Measurements from ENCODE around the gene DCAF5. TPM values are rescaled to one million over a fixed set of nuclear protein-coding genes. Genes with fewer than 3 reads are reported as not detected.

Gene DCAF5
- total and polyA plus RNA-seq, 2 of the 13 experiments (the other 11 are each of a cell fraction or from before 2014, with no cell fraction given) = 13.4 to 31.6 TPM

DNA sequence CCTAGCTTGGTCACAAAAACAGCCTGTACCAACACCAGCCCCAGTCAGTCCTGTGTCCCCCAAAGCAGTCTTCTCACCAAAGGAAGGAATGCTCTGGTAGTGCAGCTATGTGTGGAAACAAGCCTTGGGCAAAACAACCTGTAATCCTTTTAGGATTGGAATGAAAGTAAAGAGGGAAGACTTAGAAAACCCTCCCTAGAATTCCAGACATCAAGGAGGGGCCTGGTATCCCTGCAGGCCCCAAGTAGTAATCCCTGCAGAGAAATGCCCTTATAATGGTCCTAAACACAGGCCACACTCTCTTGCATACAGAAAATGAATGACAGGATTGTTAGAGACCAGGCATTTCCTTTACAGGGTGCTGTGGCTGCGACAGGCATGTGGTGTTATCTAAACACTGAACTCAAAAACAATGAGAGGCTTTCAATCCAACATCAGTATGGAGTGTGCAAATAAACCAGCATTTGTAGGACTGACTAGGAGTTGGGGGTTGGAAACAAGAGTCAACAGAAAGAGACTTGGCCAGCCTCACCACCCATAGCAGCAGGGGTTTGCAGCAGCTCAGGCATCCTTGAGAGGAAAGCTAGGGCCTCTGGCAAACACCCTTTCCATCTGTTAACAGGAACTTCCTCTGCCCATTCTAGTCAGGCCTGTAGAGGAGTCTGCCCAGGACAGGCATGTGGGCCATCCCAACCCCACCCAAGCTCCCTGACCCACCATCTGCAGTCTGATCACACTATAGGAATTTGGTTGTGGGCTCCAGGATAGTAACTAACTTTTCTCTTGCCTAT is 59.1 kb downstream of the DCAF5 start (continued):
- TF ChIP-seq, protein P1, sequence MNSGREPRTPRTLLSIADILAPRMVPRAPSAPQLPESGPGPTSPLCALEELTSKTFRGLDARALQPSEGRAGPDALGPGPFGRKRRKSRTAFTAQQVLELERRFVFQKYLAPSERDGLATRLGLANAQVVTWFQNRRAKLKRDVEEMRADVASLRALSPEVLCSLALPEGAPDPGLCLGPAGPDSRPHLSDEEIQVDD (CRISPR knock-in tag; IDR thresholded peaks at IDR 0.05; ENCODE audit: borderline replicate concordance) = no peak
- TF ChIP-seq, protein P2, sequence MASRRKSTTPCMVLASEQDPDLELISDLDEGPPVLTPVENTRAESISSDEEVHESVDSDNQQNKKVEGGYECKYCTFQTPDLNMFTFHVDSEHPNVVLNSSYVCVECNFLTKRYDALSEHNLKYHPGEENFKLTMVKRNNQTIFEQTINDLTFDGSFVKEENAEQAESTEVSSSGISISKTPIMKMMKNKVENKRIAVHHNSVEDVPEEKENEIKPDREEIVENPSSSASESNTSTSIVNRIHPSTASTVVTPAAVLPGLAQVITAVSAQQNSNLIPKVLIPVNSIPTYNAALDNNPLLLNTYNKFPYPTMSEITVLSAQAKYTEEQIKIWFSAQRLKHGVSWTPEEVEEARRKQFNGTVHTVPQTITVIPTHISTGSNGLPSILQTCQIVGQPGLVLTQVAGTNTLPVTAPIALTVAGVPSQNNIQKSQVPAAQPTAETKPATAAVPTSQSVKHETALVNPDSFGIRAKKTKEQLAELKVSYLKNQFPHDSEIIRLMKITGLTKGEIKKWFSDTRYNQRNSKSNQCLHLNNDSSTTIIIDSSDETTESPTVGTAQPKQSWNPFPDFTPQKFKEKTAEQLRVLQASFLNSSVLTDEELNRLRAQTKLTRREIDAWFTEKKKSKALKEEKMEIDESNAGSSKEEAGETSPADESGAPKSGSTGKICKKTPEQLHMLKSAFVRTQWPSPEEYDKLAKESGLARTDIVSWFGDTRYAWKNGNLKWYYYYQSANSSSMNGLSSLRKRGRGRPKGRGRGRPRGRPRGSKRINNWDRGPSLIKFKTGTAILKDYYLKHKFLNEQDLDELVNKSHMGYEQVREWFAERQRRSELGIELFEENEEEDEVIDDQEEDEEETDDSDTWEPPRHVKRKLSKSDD (CRISPR knock-in tag; IDR thresholded peaks at IDR 0.05; ENCODE audit: low read depth) = no peak
- TF ChIP-seq, protein P3, sequence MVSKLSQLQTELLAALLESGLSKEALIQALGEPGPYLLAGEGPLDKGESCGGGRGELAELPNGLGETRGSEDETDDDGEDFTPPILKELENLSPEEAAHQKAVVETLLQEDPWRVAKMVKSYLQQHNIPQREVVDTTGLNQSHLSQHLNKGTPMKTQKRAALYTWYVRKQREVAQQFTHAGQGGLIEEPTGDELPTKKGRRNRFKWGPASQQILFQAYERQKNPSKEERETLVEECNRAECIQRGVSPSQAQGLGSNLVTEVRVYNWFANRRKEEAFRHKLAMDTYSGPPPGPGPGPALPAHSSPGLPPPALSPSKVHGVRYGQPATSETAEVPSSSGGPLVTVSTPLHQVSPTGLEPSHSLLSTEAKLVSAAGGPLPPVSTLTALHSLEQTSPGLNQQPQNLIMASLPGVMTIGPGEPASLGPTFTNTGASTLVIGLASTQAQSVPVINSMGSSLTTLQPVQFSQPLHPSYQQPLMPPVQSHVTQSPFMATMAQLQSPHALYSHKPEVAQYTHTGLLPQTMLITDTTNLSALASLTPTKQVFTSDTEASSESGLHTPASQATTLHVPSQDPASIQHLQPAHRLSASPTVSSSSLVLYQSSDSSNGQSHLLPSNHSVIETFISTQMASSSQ (IDR thresholded peaks at IDR 0.05; ENCODE audit: low read depth) = 0 out of 2 replicates have a peak, but pooled peaks have one; percentile 33
- TF ChIP-seq, protein P3 (CRISPR knock-in tag; IDR thresholded peaks at IDR 0.05; ENCODE audit: borderline replicate concordance) = no peak
- TF ChIP-seq NRL (CRISPR knock-in tag; IDR thresholded peaks at IDR 0.05; ENCODE audit: borderline replicate concordance) = no peak
- peak; percentile 41; the same call in 1 of the 2 replicates for TF ChIP-seq ZNF629 (CRISPR knock-in tag; conservative IDR thresholded peaks at IDR 0.05)
- TF ChIP-seq, protein P4, sequence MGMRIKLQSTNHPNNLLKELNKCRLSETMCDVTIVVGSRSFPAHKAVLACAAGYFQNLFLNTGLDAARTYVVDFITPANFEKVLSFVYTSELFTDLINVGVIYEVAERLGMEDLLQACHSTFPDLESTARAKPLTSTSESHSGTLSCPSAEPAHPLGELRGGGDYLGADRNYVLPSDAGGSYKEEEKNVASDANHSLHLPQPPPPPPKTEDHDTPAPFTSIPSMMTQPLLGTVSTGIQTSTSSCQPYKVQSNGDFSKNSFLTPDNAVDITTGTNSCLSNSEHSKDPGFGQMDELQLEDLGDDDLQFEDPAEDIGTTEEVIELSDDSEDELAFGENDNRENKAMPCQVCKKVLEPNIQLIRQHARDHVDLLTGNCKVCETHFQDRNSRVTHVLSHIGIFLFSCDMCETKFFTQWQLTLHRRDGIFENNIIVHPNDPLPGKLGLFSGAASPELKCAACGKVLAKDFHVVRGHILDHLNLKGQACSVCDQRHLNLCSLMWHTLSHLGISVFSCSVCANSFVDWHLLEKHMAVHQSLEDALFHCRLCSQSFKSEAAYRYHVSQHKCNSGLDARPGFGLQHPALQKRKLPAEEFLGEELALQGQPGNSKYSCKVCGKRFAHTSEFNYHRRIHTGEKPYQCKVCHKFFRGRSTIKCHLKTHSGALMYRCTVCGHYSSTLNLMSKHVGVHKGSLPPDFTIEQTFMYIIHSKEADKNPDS (CRISPR knock-in tag; IDR thresholded peaks at IDR 0.05) = no peak
- no peak for TF ChIP-seq ZBTB7A (CRISPR knock-in tag; IDR thresholded peaks at IDR 0.05)
- no peak for TF ChIP-seq NPAS2 (CRISPR knock-in tag; IDR thresholded peaks at IDR 0.05; ENCODE audit: borderline replicate concordance)
- TF ChIP-seq JUNB (CRISPR knock-in tag; IDR thresholded peaks at IDR 0.05; ENCODE audit: borderline replicate concordance) = no peak
- no peak for TF ChIP-seq ZNF841 (CRISPR knock-in tag; IDR thresholded peaks at IDR 0.05; ENCODE audit: borderline replicate concordance)
- TF ChIP-seq, protein P5, sequence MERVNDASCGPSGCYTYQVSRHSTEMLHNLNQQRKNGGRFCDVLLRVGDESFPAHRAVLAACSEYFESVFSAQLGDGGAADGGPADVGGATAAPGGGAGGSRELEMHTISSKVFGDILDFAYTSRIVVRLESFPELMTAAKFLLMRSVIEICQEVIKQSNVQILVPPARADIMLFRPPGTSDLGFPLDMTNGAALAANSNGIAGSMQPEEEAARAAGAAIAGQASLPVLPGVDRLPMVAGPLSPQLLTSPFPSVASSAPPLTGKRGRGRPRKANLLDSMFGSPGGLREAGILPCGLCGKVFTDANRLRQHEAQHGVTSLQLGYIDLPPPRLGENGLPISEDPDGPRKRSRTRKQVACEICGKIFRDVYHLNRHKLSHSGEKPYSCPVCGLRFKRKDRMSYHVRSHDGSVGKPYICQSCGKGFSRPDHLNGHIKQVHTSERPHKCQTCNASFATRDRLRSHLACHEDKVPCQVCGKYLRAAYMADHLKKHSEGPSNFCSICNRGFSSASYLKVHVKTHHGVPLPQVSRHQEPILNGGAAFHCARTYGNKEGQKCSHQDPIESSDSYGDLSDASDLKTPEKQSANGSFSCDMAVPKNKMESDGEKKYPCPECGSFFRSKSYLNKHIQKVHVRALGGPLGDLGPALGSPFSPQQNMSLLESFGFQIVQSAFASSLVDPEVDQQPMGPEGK (CRISPR knock-in tag; IDR thresholded peaks at IDR 0.05) = peak; percentile 70
- TF ChIP-seq, protein P6, sequence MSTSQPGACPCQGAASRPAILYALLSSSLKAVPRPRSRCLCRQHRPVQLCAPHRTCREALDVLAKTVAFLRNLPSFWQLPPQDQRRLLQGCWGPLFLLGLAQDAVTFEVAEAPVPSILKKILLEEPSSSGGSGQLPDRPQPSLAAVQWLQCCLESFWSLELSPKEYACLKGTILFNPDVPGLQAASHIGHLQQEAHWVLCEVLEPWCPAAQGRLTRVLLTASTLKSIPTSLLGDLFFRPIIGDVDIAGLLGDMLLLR (CRISPR knock-in tag; IDR thresholded peaks at IDR 0.05) = no peak
- no peak for TF ChIP-seq ZMAT3 (CRISPR knock-in tag; conservative IDR thresholded peaks at IDR 0.05)
- TF ChIP-seq ZFP36L2 (CRISPR knock-in tag; IDR thresholded peaks at IDR 0.05) = no peak
- no peak for TF ChIP-seq DNMT3B (CRISPR knock-in tag; conservative IDR thresholded peaks at IDR 0.05)

Measured in HepG2 (cell line).